GM12865 (cell line): ENCODE measurements around the gene RNF187.

Experiments
- DNase-seq: peaks from one replicate; pipeline ENCODE4 v3.0.0; 2010; ENCODE audit warnings: low read depth
- H3K4me3 ChIP-seq: 2 replicates; pipeline ENCODE4 v1.5.1; 2011; ENCODE audit warnings: mild to moderate bottlenecking, low read depth, low read length, control low read depth
- TF ChIP-seq, protein P1 (sequence below): IDR thresholded peaks from 2 replicates; pipeline ENCODE4 v1.5.1; 2011; ENCODE audit warnings: low read length, control low read depth, low read depth, inconsistent platforms; ENCODE audit not compliant: insufficient read depth; ENCODE audit errors: missing control alignments

The RNF187 gene

DNA sequence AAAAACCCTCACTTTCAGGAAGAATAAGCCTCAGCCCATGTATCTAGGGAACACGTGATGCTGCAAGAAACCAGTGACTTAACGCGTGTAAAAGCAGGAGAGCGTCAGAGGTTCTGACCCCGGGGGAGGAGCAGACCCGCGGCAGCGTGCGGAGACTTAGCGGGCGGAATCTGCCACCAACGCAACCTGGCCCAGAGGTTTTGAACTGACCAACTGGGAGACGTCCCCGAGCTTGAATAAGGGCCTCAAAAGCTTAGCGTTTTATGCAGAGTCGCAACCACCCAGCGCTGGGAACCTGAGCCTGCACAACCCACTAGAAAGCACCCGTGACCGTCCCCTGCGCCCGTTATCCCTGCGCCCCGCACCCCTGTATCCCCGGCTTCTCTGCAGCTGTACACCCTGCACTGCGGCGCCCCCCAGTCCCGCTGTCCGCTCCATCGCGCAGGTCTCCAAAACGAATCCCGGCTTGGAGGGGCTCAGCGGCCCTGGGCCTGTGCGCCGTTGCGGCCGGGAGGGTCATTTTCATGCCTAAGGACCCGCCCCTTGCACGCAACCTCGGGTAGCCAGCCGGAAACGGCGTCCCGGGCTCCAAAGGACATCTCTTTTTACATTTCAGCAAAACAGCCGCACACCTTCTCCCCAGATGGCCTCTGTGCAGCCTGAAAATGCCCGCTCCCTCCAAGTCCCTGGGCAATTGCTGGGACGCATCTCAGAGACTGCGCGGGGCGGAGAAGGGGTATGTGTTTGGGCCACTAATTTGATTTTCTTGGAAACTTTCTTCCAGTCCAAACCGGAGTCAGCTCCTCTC, 41.1 kb upstream of the RNF187 start:
- DNase-seq, result peak; percentile 37
- H3K4me3 ChIP-seq, result peak overlapping the region; percentile 43
- TF ChIP-seq, protein P1, sequence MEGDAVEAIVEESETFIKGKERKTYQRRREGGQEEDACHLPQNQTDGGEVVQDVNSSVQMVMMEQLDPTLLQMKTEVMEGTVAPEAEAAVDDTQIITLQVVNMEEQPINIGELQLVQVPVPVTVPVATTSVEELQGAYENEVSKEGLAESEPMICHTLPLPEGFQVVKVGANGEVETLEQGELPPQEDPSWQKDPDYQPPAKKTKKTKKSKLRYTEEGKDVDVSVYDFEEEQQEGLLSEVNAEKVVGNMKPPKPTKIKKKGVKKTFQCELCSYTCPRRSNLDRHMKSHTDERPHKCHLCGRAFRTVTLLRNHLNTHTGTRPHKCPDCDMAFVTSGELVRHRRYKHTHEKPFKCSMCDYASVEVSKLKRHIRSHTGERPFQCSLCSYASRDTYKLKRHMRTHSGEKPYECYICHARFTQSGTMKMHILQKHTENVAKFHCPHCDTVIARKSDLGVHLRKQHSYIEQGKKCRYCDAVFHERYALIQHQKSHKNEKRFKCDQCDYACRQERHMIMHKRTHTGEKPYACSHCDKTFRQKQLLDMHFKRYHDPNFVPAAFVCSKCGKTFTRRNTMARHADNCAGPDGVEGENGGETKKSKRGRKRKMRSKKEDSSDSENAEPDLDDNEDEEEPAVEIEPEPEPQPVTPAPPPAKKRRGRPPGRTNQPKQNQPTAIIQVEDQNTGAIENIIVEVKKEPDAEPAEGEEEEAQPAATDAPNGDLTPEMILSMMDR, result no peak

DNA sequence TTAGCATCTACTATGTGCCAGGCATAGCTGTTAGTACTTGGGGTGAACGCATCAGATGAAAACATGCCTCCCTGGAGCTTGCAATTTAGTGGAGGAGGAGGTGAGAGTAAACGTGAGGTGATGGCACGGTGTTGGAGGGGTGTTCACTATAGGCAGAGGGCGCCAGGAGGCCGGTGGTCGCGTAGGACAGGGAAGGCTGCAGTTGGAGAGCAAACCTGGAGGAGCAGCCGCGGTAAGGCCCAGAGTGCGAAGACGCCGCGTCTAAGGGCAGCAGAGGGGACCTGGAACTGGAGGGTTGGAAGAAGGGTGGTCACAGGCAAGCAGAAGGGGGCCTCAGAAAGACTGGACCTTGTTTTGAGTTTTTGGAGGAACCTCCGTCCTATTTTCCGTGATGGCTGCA, 40.3 kb upstream of the RNF187 start:
- H3K4me3 ChIP-seq, result no peak overlapping the region
- TF ChIP-seq, protein P1, result no peak
- no peak for DNase-seq

DNA sequence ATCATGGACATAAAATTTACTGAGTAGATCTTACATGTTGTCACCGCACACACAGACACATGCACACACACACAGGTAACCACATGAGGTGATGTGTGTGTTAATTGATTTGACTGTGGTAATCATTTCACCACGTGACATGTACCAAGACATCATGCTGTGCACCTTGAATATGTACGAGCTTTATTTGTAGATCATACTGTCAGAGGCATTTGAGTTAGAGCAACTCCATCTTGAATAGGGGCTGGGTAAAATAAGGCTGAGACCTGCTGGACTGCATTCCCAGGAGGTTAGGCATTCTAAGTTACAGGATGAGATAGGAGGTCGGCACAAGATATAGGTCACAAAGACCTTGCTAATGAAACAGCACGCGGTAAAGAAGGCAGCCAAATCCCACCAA, 38.8 kb upstream of the RNF187 start:
- H3K4me3 ChIP-seq, result no peak overlapping the region
- DNase-seq, result no peak
- TF ChIP-seq, protein P1, result no peak

- no peak overlapping the region for H3K4me3 ChIP-seq
- TF ChIP-seq, protein P1, result no peak
- DNase-seq, result no peak
These were observed 37.0 kb upstream of the RNF187 start for GRCh38 chr1:228450200-228450599.

GRCh38 chr1:228452194-228453021, 34.8 kb upstream of the RNF187 start:
- TF ChIP-seq, protein P1, result no peak
- no peak overlapping the region for H3K4me3 ChIP-seq
- DNase-seq, result no peak

DNA sequence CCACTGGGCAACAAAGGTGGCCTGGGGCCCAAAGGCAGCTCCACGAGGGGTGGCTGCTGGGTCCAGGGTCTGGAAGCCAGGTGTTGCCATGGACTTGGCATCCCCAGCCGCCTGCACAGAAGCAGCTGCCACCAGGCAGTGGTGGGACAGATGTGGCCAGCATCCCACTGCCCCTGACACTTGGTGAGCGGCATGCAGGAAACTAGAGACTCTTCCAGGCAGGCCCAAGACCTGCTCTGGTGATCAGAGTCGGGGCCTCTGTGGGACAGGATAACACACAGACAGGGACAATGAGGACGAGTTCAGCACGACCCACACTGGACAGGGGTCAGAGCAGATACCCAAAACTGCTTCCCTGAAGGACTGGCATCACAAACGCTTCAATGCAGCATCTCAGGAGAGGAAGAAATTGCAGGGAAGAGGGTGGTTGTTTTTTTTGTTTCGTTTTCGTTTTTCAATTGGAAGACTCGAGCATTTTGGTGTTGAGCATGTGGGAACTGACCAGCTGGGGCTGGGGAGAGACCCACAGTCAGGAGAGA, 34.1 kb upstream of the RNF187 start:
- TF ChIP-seq, protein P1, result no peak
- no peak overlapping the region for H3K4me3 ChIP-seq
- no peak for DNase-seq
